ENCODE results near the gene QPRT.
"Not testable (repeated sequence)": the region's sequence is repeated elsewhere in the genome, so short reads cannot be mapped to it uniquely, and the experiment has no call there.

The QPRT gene

GRCh38 chr16:29694384-29695195, 15.6 kb downstream of the QPRT start:
- DNase-seq = no peak

GRCh38 chr16:29695675-29696074, 16.7 kb downstream of the QPRT start:
- DNase-seq = not testable (repeated sequence)

GRCh38 chr16:29696881-29697331, 17.9 kb downstream of the QPRT start:
- DNase-seq = no peak

GRCh38 chr16:29697391-29697790, 18.4 kb downstream of the QPRT start:
- DNase-seq = no peak

GRCh38 chr16:29698042-29698441, 19.1 kb downstream of the QPRT start:
- DNase-seq = no peak

GRCh38 chr16:29698484-29699323, 19.7 kb downstream of the QPRT start:
- DNase-seq = no peak

GRCh38 chr16:29699324-29700219, 20.6 kb downstream of the QPRT start:
- DNase-seq = no peak

GRCh38 chr16:29700253-29700987, 21.4 kb downstream of the QPRT start:
- peak; percentile 76 for DNase-seq

GRCh38 chr16:29701214-29701555, 22.2 kb downstream of the QPRT start:
- DNase-seq = no peak

- no peak for DNase-seq
Measured at GRCh38 chr16:29702269-29702668, 23.3 kb downstream of the QPRT start.

- DNase-seq = no peak
Measured at GRCh38 chr16:29705030-29705429, 26.1 kb downstream of the QPRT start.

- DNase-seq = not testable (repeated sequence)
Measured at GRCh38 chr16:29707160-29707559, 28.2 kb downstream of the QPRT start.

- DNase-seq = no peak
Measured at GRCh38 chr16:29708917-29709600, 30.1 kb downstream of the QPRT start.

- not testable (repeated sequence) for DNase-seq
Measured at GRCh38 chr16:29709657-29710056, 30.7 kb downstream of the QPRT start.

- no peak for DNase-seq
Measured at GRCh38 chr16:29710227-29711219, 31.5 kb downstream of the QPRT start.

GRCh38 chr16:29712809-29713208, 33.8 kb downstream of the QPRT start:
- no peak for DNase-seq

- no peak for DNase-seq
Measured at GRCh38 chr16:29714396-29714795, 35.4 kb downstream of the QPRT start.

GRCh38 chr16:29714972-29715371, 36.0 kb downstream of the QPRT start:
- no peak for DNase-seq

- DNase-seq = no peak
Measured at GRCh38 chr16:29717113-29717512, 38.1 kb downstream of the QPRT start.

- DNase-seq = no peak
Measured at GRCh38 chr16:29719063-29719462, 40.1 kb downstream of the QPRT start.

All from activated CD4-positive, CD25-positive, alpha-beta regulatory T cell treated with anti-CD3 and anti-CD28 coated beads, Interleukin-2, amount 50 U/mL, for 72 hours (primary cell).